ENCODE measurements around the gene ZC3H12D. TPM values are rescaled to one million over a fixed set of nuclear protein-coding genes. Genes with fewer than 3 reads are reported as not detected.

ZC3H12D gene
- total RNA-seq, 4 donors from 2014 or later = 1.6 to 7.2 (median 3.1) TPM

GRCh38 chr6:149421132-149421531 lies 63.7 kb downstream of the ZC3H12D start:
- no peak overlapping the region for H3K4me3 ChIP-seq
- no peaks in the 10 kb centered on the region for H3K9me3 ChIP-seq
- H3K27ac ChIP-seq = no peak overlapping the region
- H3K27me3 ChIP-seq = no peaks in the 10 kb centered on the region
- TF ChIP-seq CTCF (IDR thresholded peaks at IDR 0.05) = no peak
- TF ChIP-seq POLR2A (IDR thresholded peaks at IDR 0.05) = no peak
- no peak for TF ChIP-seq EP300 (IDR thresholded peaks at IDR 0.05)
- peaks cover 0 to 11% (median 3%) of the 10 kb centered on the region in 4 donors for H3K4me1 ChIP-seq
- WGBS, 2 donors = 77 to 81% methylated on average over 5 of the region's 5 CpGs
- no peaks in the 10 kb centered on the region for H3K36me3 ChIP-seq
- no peak for DNase-seq (ENCODE audit: low spot score in 2 of 2)

DNA sequence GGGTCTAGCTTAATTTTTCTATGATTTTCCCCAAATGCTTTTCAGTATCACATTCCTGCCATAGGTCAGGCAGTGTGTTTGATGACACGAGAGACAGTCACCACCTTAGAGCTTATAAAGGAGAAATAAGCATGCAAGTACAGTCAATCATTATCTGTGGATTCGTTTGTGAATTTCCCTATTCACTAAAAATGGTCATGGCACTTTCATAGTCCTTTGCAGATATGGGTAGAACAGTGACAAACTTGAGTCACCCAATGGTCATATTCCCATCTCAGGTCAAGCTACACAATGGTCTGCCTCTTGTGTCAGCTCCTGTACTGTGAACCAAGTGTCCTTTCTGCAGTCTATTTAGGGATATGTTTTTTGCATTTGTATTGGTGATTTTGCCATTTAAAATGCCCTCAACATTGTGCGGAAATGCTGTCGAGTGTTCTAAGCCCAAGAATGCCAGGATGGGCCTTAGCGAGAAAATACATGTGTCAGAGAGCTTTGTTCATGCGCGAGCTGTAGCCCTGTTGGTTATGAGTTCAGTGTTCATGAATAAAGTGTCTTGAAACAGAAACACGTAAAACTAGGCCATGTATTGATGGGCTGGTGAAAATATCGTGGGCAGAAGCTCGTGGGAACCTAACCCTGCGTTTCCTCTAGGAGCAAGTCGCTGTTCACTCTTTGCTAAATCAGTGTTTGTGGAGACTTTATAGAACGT lies 65.0 kb downstream of the ZC3H12D start:
- peaks cover 0 to 8% (median 0%) of the 10 kb centered on the region in 3 donors for H3K36me3 ChIP-seq
- peaks cover 0 to 11% (median 3%) of the 10 kb centered on the region in 4 donors for H3K4me1 ChIP-seq
- TF ChIP-seq CTCF (IDR thresholded peaks at IDR 0.05) = no peak
- no peak for TF ChIP-seq EP300 (IDR thresholded peaks at IDR 0.05)
- no peak for TF ChIP-seq POLR2A (IDR thresholded peaks at IDR 0.05)
- no peaks in the 10 kb centered on the region for H3K27me3 ChIP-seq
- H3K27ac ChIP-seq = no peak overlapping the region
- DNase-seq (ENCODE audit: low spot score in 2 of 2) = no peak
- no peak overlapping the region for H3K4me3 ChIP-seq
- 90 to 93% methylated on average over 13 of the region's 13 CpGs for WGBS, 2 donors
- H3K9me3 ChIP-seq = no peaks in the 10 kb centered on the region

DNA sequence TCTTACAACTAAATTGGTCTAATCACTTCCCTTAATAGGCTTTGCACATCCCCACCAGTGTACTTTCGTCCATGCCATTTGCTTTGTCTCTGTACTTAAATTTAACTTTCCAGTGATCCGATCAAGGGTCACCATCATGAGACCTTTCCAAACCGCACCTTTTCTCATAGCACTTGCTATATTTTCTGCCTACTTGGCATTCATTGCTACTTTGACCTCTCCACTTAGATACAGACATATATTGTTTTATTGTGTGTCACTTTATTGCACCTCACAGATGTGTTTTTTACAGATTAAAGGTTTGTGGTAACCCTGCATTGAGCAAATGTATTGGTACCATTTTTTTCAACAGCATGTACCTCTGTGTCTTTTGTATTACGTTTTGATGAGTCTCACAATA lies 70.0 kb downstream of the ZC3H12D start:
- no peak overlapping the region for H3K27ac ChIP-seq
- no peaks in the 10 kb centered on the region for H3K4me1 ChIP-seq
- WGBS, 2 donors = 92 to 96% methylated on average over 4 of the region's 4 CpGs
- DNase-seq (ENCODE audit: low spot score in 2 of 2) = no peak
- H3K4me3 ChIP-seq = no peak overlapping the region
- no peaks in the 10 kb centered on the region for H3K9me3 ChIP-seq
- peaks cover 0 to 33% (median 4%) of the 10 kb centered on the region in 3 donors for H3K36me3 ChIP-seq
- no peak for TF ChIP-seq POLR2A (IDR thresholded peaks at IDR 0.05)
- TF ChIP-seq CTCF (IDR thresholded peaks at IDR 0.05) = no peak
- no peak for TF ChIP-seq EP300 (IDR thresholded peaks at IDR 0.05)
- no peaks in the 10 kb centered on the region for H3K27me3 ChIP-seq

GRCh38 chr6:149414009-149414408 lies 70.8 kb downstream of the ZC3H12D start:
- Histone ChIP-seq H3K27me3 (no peaks in the 10 kb centered on the region), H3K27ac (no peak overlapping the region), H3K9me3 (no peaks in the 10 kb centered on the region), H3K4me3 (no peak overlapping the region), H3K4me1 (peaks cover 0 to 4% (median 0%) of the 10 kb centered on the region in 4 donors), H3K36me3 (peaks cover 0 to 41% (median 4%) of the 10 kb centered on the region in 3 donors)
- no peak for TF ChIP-seq POLR2A (IDR thresholded peaks at IDR 0.05)
- no peak for TF ChIP-seq EP300 (IDR thresholded peaks at IDR 0.05)
- no peak for TF ChIP-seq CTCF (IDR thresholded peaks at IDR 0.05)
- DNase-seq (ENCODE audit: low spot score in 2 of 2) = no peak
- 80 to 81% methylated on average over 4 of the region's 4 CpGs for WGBS, 2 donors

DNA sequence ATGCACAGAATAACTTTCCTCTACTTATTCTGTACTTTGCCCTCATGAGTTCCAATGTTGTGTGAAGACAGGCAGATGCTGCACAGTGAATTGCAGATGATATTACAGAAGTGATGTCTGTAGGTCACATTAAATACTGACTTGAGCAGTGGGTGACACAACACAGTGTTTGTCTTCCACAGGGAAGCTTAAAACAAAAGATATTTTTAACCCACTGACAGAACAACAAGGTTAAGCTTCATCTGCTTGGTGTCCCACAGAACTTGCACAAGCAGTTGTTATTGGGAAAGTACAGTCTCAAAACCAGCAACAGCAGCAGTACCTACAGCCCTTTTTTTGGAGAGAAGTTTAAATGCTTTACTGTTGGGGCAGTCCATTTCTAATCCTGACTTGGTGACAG lies 74.3 kb downstream of the ZC3H12D start:
- TF ChIP-seq POLR2A (IDR thresholded peaks at IDR 0.05) = no peak
- TF ChIP-seq EP300 (IDR thresholded peaks at IDR 0.05) = no peak
- TF ChIP-seq CTCF (IDR thresholded peaks at IDR 0.05) = no peak
- DNase-seq (ENCODE audit: low spot score in 2 of 2) = no peak
- H3K4me3 ChIP-seq = no peak overlapping the region
- no peaks in the 10 kb centered on the region for H3K9me3 ChIP-seq
- no peaks in the 10 kb centered on the region for H3K27me3 ChIP-seq
- H3K4me1 ChIP-seq = peaks cover 0 to 6% (median 0%) of the 10 kb centered on the region in 4 donors
- peaks cover 0 to 51% (median 4%) of the 10 kb centered on the region in 3 donors for H3K36me3 ChIP-seq
- no peak overlapping the region for H3K27ac ChIP-seq
